H1 (cell line): Measurements from ENCODE around the gene STARD3NL. TPM values are rescaled to one million over a fixed set of nuclear protein-coding genes. Genes with fewer than 3 reads are reported as not detected.
A peak's percentile ranks its signal among the peaks of the same experiment; 100 is the strongest.

Experiments
- CTCF ChIA-PET: fragments of 300-600 bp; sonication (Branson Sonifier 250); formaldehyde crosslinking; loops from one replicate; lab custom pipeline; 2021; ENCODE audit not compliant: partially characterized antibody; lab: Charles Lee
- POLR2A ChIA-PET: fragments of 300-600 bp; sonication (Branson Sonifier 250); formaldehyde crosslinking; loops from one replicate; lab custom pipeline; 2021; ENCODE audit warnings: inconsistent platforms; ENCODE audit not compliant: partially characterized antibody; lab: Charles Lee
- DNase-seq, 2 experiments: peaks; one replicate each; pipeline versions ENCODE4 v3.0.0 to v3.0.0-alpha.2; 2010 to 2022; ENCODE audit warnings: low spot score in 2 of 2, low read depth in 1 of 2, mixed read lengths in 1 of 2
- FAIRE-seq: peaks from 2 replicates; lab custom pipeline; 2011; peaks lifted over from hg19 to GRCh38; lab: Jason Lieb, UNC
- H2AFZ ChIP-seq: 2 replicates; pipeline ENCODE4 v1.8.1; 2012; ENCODE audit warnings: low read length, inconsistent platforms
- H2AK5ac ChIP-seq: 2 replicates; pipeline ENCODE4 v1.6.1; 2013; ENCODE audit warnings: low read depth, low read length
- H2BK120ac ChIP-seq: replicated peaks from 2 replicates; pipeline ENCODE3; 2013; ENCODE audit warnings: low read depth, low read length, inconsistent platforms
- H2BK12ac ChIP-seq: 2 replicates; pipeline ENCODE4 v1.6.1; 2013; ENCODE audit warnings: low read depth, low read length
- H2BK15ac ChIP-seq: 2 replicates; pipeline ENCODE4 v1.6.1; 2013; ENCODE audit warnings: low read length
- H2BK20ac ChIP-seq: 2 replicates; pipeline ENCODE4 v1.6.1; 2013; ENCODE audit warnings: low read length
- H2BK5ac ChIP-seq: 2 replicates; pipeline ENCODE4 v1.6.1; 2013; ENCODE audit warnings: low read depth, low read length
- H3K14ac ChIP-seq: 2 replicates; pipeline ENCODE4 v1.6.1; 2013; ENCODE audit warnings: inconsistent platforms; ENCODE audit not compliant: insufficient read length
- H3K18ac ChIP-seq: 2 replicates; pipeline ENCODE4 v1.6.1; 2013; ENCODE audit warnings: low read length; ENCODE audit errors: extremely low read depth
- H3K23ac ChIP-seq: 2 replicates; pipeline ENCODE4 v1.6.1; 2013; ENCODE audit warnings: inconsistent platforms; ENCODE audit not compliant: insufficient read length
- H3K23me2 ChIP-seq: 2 replicates; pipeline ENCODE4 v1.6.1; 2013; ENCODE audit warnings: low read depth, low read length
- H3K27ac ChIP-seq: 2 replicates; pipeline ENCODE4 v1.6.1; 2011; ENCODE audit warnings: low read depth, low read length, inconsistent platforms
- H3K27me3 ChIP-seq, 4 experiments: replicated peaks in 1 of 4; 1 replicate in 1 of 4; 2 replicates in 3 of 4; pipeline versions ENCODE4 v1.6.1 to v1.8.1; 2011 to 2013; ENCODE audit warnings: low read length in 3 of 4, mild to moderate bottlenecking in 3 of 4, inconsistent platforms in 2 of 4, mixed read lengths in 2 of 4, moderate library complexity in 1 of 4; ENCODE audit not compliant: control insufficient read depth in 3 of 4, insufficient read depth in 3 of 4; ENCODE audit errors: extremely low read depth in 1 of 4
- H3K36me3 ChIP-seq, 4 experiments: 2 replicates each; pipeline versions ENCODE4 v1.6.1 to v1.8.1; 2011 to 2013; ENCODE audit warnings: mild to moderate bottlenecking in 4 of 4, low read length in 3 of 4, moderate library complexity in 2 of 4, control low read depth in 1 of 4, inconsistent platforms in 1 of 4; ENCODE audit not compliant: insufficient read depth in 4 of 4, control insufficient read depth in 2 of 4
- H3K4ac ChIP-seq: replicated peaks from 2 replicates; pipeline ENCODE3; 2013; ENCODE audit warnings: low read length, low read depth, mixed read lengths, inconsistent platforms; ENCODE audit not compliant: insufficient read length
- H3K4me1 ChIP-seq, 4 experiments: replicated peaks in 1 of 4; 1 replicate in 1 of 4; 2 replicates in 3 of 4; pipeline versions ENCODE4 v1.6.1 to v1.8.1; 2011 to 2013; ENCODE audit warnings: low read length in 3 of 4, inconsistent platforms in 2 of 4, mixed read lengths in 1 of 4; ENCODE audit not compliant: insufficient read depth in 4 of 4, control insufficient read depth in 3 of 4
- H3K4me2 ChIP-seq, 2 experiments: 2 replicates each; pipeline versions ENCODE4 v1.6.1 to v1.8.1; 2011 to 2013; ENCODE audit warnings: low read depth in 2 of 2, low read length in 2 of 2, control low read depth in 1 of 2, inconsistent platforms in 1 of 2, mild to moderate bottlenecking in 1 of 2; ENCODE audit not compliant: insufficient read depth in 1 of 2
- H3K4me3 ChIP-seq, 4 experiments: fragments of 200-600, 300-600 bp in 1 of 4; sonication (generic), shearing (Covaris generic), sonication (Bioruptor Twin) in 1 of 4; 2 replicates each; pipeline versions ENCODE4 v1.5.1 to v1.8.1; 2011 to 2016; ENCODE audit warnings: low read length in 4 of 4, low read depth in 3 of 4, control low read depth in 2 of 4, inconsistent platforms in 2 of 4, mild to moderate bottlenecking in 2 of 4, mixed read lengths in 1 of 4, moderate library complexity in 1 of 4; ENCODE audit not compliant: insufficient read depth in 2 of 4; ENCODE audit errors: extremely low read depth in 1 of 4
- H3K56ac ChIP-seq: replicated peaks from 2 replicates; pipeline ENCODE3; 2013; ENCODE audit warnings: low read depth, mild to moderate bottlenecking, mixed read lengths, low read length, inconsistent platforms; ENCODE audit not compliant: insufficient read length
- H3K79me1 ChIP-seq: 2 replicates; pipeline ENCODE4 v1.6.1; 2013; ENCODE audit warnings: low read depth, low read length, control low read depth
- H3K79me2 ChIP-seq, 2 experiments: 2 replicates each; pipeline versions ENCODE4 v1.6.1 to v1.8.1; 2012 to 2013; ENCODE audit warnings: low read length in 2 of 2, mild to moderate bottlenecking in 2 of 2, inconsistent platforms in 1 of 2; ENCODE audit not compliant: insufficient read depth in 2 of 2, control insufficient read depth in 1 of 2
- H3K9ac ChIP-seq, 4 experiments: replicated peaks in 1 of 4; 1 replicate in 1 of 4; 2 replicates in 3 of 4; pipeline versions ENCODE4 v1.6.1 to v1.8.1; 2011 to 2013; ENCODE audit warnings: low read depth in 3 of 4, low read length in 3 of 4, control low read depth in 2 of 4, mild to moderate bottlenecking in 2 of 4, moderate library complexity in 2 of 4, inconsistent platforms in 1 of 4; ENCODE audit errors: extremely low read depth in 1 of 4
- H3K9me3 ChIP-seq, 2 experiments: 2 replicates each; pipeline versions ENCODE4 v1.6.1 to v1.8.1; 2012 to 2013; ENCODE audit warnings: mild to moderate bottlenecking in 2 of 2, moderate library complexity in 2 of 2, control low read depth in 1 of 2, inconsistent platforms in 1 of 2, low read depth in 1 of 2, low read length in 1 of 2, mixed read lengths in 1 of 2; ENCODE audit not compliant: insufficient read depth in 2 of 2
- H4K20me1 ChIP-seq, 2 experiments: replicated peaks in 1 of 2; 2 replicates each; pipeline versions ENCODE3 to v1.8.1; 2011 to 2013; ENCODE audit warnings: inconsistent platforms in 2 of 2, low read length in 2 of 2, mild to moderate bottlenecking in 1 of 2; ENCODE audit not compliant: insufficient read depth in 2 of 2, control insufficient read depth in 1 of 2
- H4K5ac ChIP-seq: 2 replicates; pipeline ENCODE4 v1.6.1; 2013; ENCODE audit warnings: low read length, low read depth, mixed read lengths, inconsistent platforms; ENCODE audit not compliant: insufficient read length
- H4K8ac ChIP-seq: 2 replicates; pipeline ENCODE4 v1.8.0; 2013; ENCODE audit warnings: mild to moderate bottlenecking, moderate library complexity, low read length, inconsistent platforms; ENCODE audit not compliant: insufficient read depth; ENCODE audit errors: extremely low read depth
- H4K91ac ChIP-seq: replicated peaks from 2 replicates; pipeline ENCODE3; 2013; ENCODE audit warnings: low read length, mixed read lengths, inconsistent platforms; ENCODE audit not compliant: insufficient read length
- EGR1 ChIP-seq: IDR thresholded peaks from 2 replicates; pipeline ENCODE4 v1.6.1; 2011; ENCODE audit warnings: low read depth, low read length, borderline replicate concordance
- RAD21 ChIP-seq, 2 experiments: IDR thresholded peaks in 1 of 2; conservative IDR thresholded peaks in 1 of 2; 2 replicates each; pipeline ENCODE4 v1.6.1; 2011; ENCODE audit warnings: low read depth in 2 of 2, low read length in 2 of 2, improper control_type of control experiment in 1 of 2, inconsistent platforms in 1 of 2, mild to moderate bottlenecking in 1 of 2, moderate library complexity in 1 of 2
- RFX5 ChIP-seq: IDR thresholded peaks from 2 replicates; pipeline ENCODE4 v1.6.1; 2011; ENCODE audit warnings: low read depth, low read length, improper control_type of control experiment, borderline replicate concordance
- SP1 ChIP-seq: IDR thresholded peaks from 2 replicates; pipeline ENCODE4 v1.6.1; 2011; ENCODE audit warnings: low read depth, low read length
- SUZ12 ChIP-seq: fragments of 200-600 bp; sonication (generic); IDR thresholded peaks from 2 replicates; pipeline ENCODE4 v1.6.1; 2012; ENCODE audit warnings: mild to moderate bottlenecking, inconsistent platforms, low read length, moderate library complexity, mixed read lengths
- TBP ChIP-seq: IDR thresholded peaks from 2 replicates; pipeline ENCODE4 v1.6.1; 2011; ENCODE audit warnings: low read depth, low read length, improper control_type of control experiment
- WGBS, 2 experiments: shearing (Covaris generic) in 1 of 2; methylation state at CpG; one replicate each; pipeline versions ENCODE4 v1.1.6 to v1.1.7; 2013 to 2015; ENCODE audit warnings: low lambda C conversion rate in 2 of 2, mixed read lengths in 2 of 2, inconsistent platforms in 1 of 2, low coverage in 1 of 2, missing lambda C conversion rate in 1 of 2; ENCODE audit not compliant: insufficient replicate concordance in 2 of 2, insufficient coverage in 1 of 2, insufficient read length in 1 of 2; ENCODE audit errors: extremely low coverage in 1 of 2, missing lambda C conversion rate in 1 of 2; 5-methylcytosine and 5-hydroxymethylcytosine counted together
- polyA plus RNA-seq, 7 experiments: library from polyadenylated mRNA; depleted of rRNA in 3 of 7; stranded (reverse) in 5 of 7; unstranded in 2 of 7; fragments of >200 nt in 5 of 7; fragments of 200-250 nt in 2 of 7; gene quantifications; 1 replicate in 5 of 7; 2 replicates in 1 of 7; 4 replicates in 1 of 7; pipeline versions ENCODE4 v1.2.1 to v1.2.3, GENCODE V29; 2011 to 2013; ENCODE audit warnings: missing spikeins in 2 of 7, mixed read lengths in 2 of 7
- total RNA-seq: library from RNA; stranded (reverse); fragmentation: NEBNext Ultra II Directional; extraction: Animal tissue kit (Norgen Biotek cat#: 25700); gene quantifications from 2 replicates; pipeline ENCODE4 v1.2.1, GENCODE V29; 2021
- TF ChIP-seq, protein P1 (sequence below), 3 experiments: IDR thresholded peaks; 1 replicate in 2 of 3; 2 replicates in 1 of 3; pipeline versions ENCODE4 v1.5.1 to v1.6.1; 2011; ENCODE audit warnings: low read length in 3 of 3, mild to moderate bottlenecking in 3 of 3, inconsistent platforms in 2 of 3, low read depth in 1 of 3, moderate library complexity in 1 of 3; ENCODE audit not compliant: insufficient read depth in 1 of 3; ENCODE audit errors: control extremely low read depth in 1 of 3

Gene STARD3NL
- total and polyA plus RNA-seq, 2 of the 8 experiments (the other 6 are each of a cell fraction or from before 2014, with no cell fraction given), result 27.1 to 40.5 TPM

DNA sequence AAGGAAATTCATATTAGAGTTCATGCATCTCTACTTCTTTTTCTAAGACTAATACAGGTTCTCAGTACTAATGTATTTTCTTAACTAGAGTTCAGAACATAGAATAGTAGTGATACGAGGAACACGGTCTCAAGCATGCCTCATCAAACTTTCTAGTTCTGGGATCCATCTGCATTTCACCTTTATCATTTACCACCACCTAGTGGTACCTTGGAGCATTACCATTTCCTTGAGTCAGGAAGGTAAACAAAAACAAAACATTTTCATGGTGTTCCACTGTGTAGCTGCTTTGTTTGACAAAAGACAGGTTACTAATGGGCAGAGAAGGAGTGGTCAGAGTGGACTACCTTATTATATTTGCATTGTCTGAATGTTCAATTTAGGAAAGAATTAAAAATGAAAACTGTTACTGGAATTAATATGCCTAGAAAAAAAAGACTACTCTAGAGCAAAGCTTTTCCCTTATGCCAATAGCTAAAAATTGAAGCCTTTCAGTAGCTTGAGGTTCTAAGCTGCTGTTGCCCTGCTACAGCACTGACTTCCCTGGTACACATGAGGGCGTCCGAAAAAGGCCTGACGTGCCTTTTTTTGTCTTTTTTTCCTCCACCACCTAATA, 44.5 kb downstream of the STARD3NL start:
- Histone ChIP-seq H2BK5ac (no peak overlapping the region), H3K23me2 (no peaks in the 10 kb centered on the region), H4K5ac (no peak overlapping the region), H3K27ac (no peak overlapping the region), H3K56ac (no peak overlapping the region), H3K23ac (no peak overlapping the region), H2BK120ac (no peak overlapping the region), H2AFZ (no peak overlapping the region), H2AK5ac (no peak overlapping the region), H2BK12ac (no peak overlapping the region), H3K79me1 (no peaks in the 10 kb centered on the region), H3K27me3 (no peaks in the 10 kb centered on the region), H3K4me1 (no peaks in the 10 kb centered on the region), H3K4ac (no peak overlapping the region), H3K36me3 (peaks cover 0 to 17% (median 14%) of the 10 kb centered on the region in 4 experiments; a peak in 6 of 8 replicates), H2BK20ac (no peak overlapping the region), H3K4me3 (no peak overlapping the region), H3K79me2 (no peaks in the 10 kb centered on the region), H3K4me2 (no peak overlapping the region), H3K9me3 (no peaks in the 10 kb centered on the region), H3K9ac (no peak overlapping the region), H4K8ac (no peak overlapping the region), H4K20me1 (no peaks in the 10 kb centered on the region), H3K18ac (no peak overlapping the region), H3K14ac (no peak overlapping the region), H2BK15ac (no peak overlapping the region), H4K91ac (no peak overlapping the region)
- POLR2A ChIA-PET, result no interaction called here
- CTCF ChIA-PET, result interaction anchor here (0.6 to 5.6 kb wide), 41 partner anchors 10 to 1002 kb away, joined by 3 to 51 read pairs (median 4); partner anchors contain the start of genes EPDR1, SFRP4 and TARP
- DNase-seq (no peak), FAIRE-seq (peak; percentile 48)
- 93% methylated on average over 5 of the region's 5 CpGs; no CpG with 5 or more reads in 1 of the 2 experiments for WGBS, 2 experiments
- TF ChIP-seq, protein P1, sequence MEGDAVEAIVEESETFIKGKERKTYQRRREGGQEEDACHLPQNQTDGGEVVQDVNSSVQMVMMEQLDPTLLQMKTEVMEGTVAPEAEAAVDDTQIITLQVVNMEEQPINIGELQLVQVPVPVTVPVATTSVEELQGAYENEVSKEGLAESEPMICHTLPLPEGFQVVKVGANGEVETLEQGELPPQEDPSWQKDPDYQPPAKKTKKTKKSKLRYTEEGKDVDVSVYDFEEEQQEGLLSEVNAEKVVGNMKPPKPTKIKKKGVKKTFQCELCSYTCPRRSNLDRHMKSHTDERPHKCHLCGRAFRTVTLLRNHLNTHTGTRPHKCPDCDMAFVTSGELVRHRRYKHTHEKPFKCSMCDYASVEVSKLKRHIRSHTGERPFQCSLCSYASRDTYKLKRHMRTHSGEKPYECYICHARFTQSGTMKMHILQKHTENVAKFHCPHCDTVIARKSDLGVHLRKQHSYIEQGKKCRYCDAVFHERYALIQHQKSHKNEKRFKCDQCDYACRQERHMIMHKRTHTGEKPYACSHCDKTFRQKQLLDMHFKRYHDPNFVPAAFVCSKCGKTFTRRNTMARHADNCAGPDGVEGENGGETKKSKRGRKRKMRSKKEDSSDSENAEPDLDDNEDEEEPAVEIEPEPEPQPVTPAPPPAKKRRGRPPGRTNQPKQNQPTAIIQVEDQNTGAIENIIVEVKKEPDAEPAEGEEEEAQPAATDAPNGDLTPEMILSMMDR (IDR thresholded peaks at IDR 0.05; ENCODE audit: control extremely low read depth in 1 of 3, insufficient read depth in 1 of 3, low read depth in 1 of 3, low read length in 3 of 3), result peak in 2 of 3 experiments; percentile 77 to 80; a peak in 3 of 4 replicates
- TF ChIP-seq SP1 (no peak), RAD21 (IDR thresholded peaks at IDR 0.05 in 1 of 2, conservative IDR thresholded peaks at IDR 0.05 in 1 of 2; ENCODE audit: low read depth in 2 of 2, low read length in 2 of 2) (peak; percentile 87 to 88), TBP (no peak), EGR1 (no peak), RFX5 (no peak), SUZ12 (no peak)
- TF ChIP-seq, all 59 proteins: peak for 2
